HEK293 (cell line): Measurements from ENCODE around the gene STX11.

Source experiments
- CTCF ChIA-PET: fragments of 350-600 bp; formaldehyde crosslinking; extraction: SDS; loops from one replicate; lab custom pipeline; 2021; ENCODE audit warnings: antibody characterized with exemption; lab: Yijun Ruan, JAX
- POLR2A ChIA-PET: fragments of 300-600 bp; formaldehyde crosslinking; extraction: SDS; loops from one replicate; lab custom pipeline; 2020; ENCODE audit warnings: antibody characterized with exemption, inconsistent platforms; lab: Yijun Ruan, JAX
- H3K27ac ChIP-seq: fragments of 200-500 bp; sonication (Bioruptor generic); 2 replicates; pipeline ENCODE4 v1.5.1; 2014; ENCODE audit warnings: low read depth, low read length, control low read depth, inconsistent platforms; ENCODE audit errors: extremely low read depth
- H3K36me3 ChIP-seq, 2 experiments: fragments of 200-500 bp in 1 of 2; sonication (Bioruptor generic) in 1 of 2; 1 replicate in 1 of 2; 2 replicates in 1 of 2; pipeline ENCODE4 v1.5.1; 2014 to 2017; ENCODE audit warnings: inconsistent platforms in 2 of 2, low read length in 2 of 2; ENCODE audit not compliant: control insufficient read depth in 2 of 2, insufficient read depth in 1 of 2
- H3K4me1 ChIP-seq: fragments of 200-500 bp; sonication (Bioruptor generic); 2 replicates; pipeline ENCODE4 v1.5.1; 2014; ENCODE audit warnings: mild to moderate bottlenecking, low read length, inconsistent platforms; ENCODE audit not compliant: control insufficient read depth, insufficient read depth
- H3K4me3 ChIP-seq: 2 replicates; pipeline ENCODE4 v1.5.1; 2011; ENCODE audit warnings: low read depth, mild to moderate bottlenecking, control low read depth, low read length, moderate library complexity
- H3K9me3 ChIP-seq: fragments of 200-500 bp; sonication (Bioruptor generic); 2 replicates; pipeline ENCODE4 v1.5.1; 2014; ENCODE audit warnings: low read depth, low read length, inconsistent platforms; ENCODE audit not compliant: control insufficient read depth, insufficient read depth
- EGR2 ChIP-seq: fragments of 450-650 bp; formaldehyde crosslinking; IDR thresholded peaks from 2 replicates; pipeline ENCODE4 v1.5.1; 2016; ENCODE audit warnings: low read depth, missing biosample characterization, missing genetic modification characterization
- GFI1B ChIP-seq: fragments of 450-650 bp; formaldehyde crosslinking; IDR thresholded peaks from 2 replicates; pipeline ENCODE4 v1.5.1; 2016; ENCODE audit warnings: missing biosample characterization, missing genetic modification characterization
- HIC1 ChIP-seq: fragments of 450-650 bp; formaldehyde crosslinking; IDR thresholded peaks from 2 replicates; pipeline ENCODE4 v1.5.1; 2016; ENCODE audit warnings: missing biosample characterization, missing genetic modification characterization
- HOXA7 ChIP-seq: sonication (generic); formaldehyde crosslinking; IDR thresholded peaks from 2 replicates; pipeline ENCODE4 v1.8.1; 2022; ENCODE audit warnings: missing genetic modification reagents, borderline replicate concordance
- INSM2 ChIP-seq: fragments of 450-650 bp; formaldehyde crosslinking; IDR thresholded peaks from 2 replicates; pipeline ENCODE4 v1.5.1; 2016; ENCODE audit warnings: missing biosample characterization, missing genetic modification characterization
- SALL2 ChIP-seq: fragments of 450-650 bp; formaldehyde crosslinking; IDR thresholded peaks from 2 replicates; pipeline ENCODE4 v1.5.0; 2017; ENCODE audit warnings: missing biosample characterization, mild to moderate bottlenecking, missing genetic modification characterization, borderline replicate concordance
- SP3 ChIP-seq: fragments of 450-650 bp; formaldehyde crosslinking; IDR thresholded peaks from 2 replicates; pipeline ENCODE4 v1.5.1; 2016; ENCODE audit warnings: missing biosample characterization, missing genetic modification characterization
- WT1 ChIP-seq: fragments of 450-650 bp; formaldehyde crosslinking; IDR thresholded peaks from 2 replicates; pipeline ENCODE4 v1.5.1; 2016; ENCODE audit warnings: missing biosample characterization, missing genetic modification characterization
- ZBTB49 ChIP-seq: fragments of 450-650 bp; formaldehyde crosslinking; IDR thresholded peaks from 2 replicates; pipeline ENCODE4 v1.5.1; 2016; ENCODE audit warnings: missing biosample characterization, missing genetic modification characterization, low read depth
- ZBTB8A ChIP-seq: fragments of 450-650 bp; formaldehyde crosslinking; IDR thresholded peaks from 2 replicates; pipeline ENCODE4 v1.5.1; 2016; ENCODE audit warnings: missing biosample characterization, missing genetic modification characterization
- ZNF112 ChIP-seq: fragments of 450-650 bp; formaldehyde crosslinking; IDR thresholded peaks from 2 replicates; pipeline ENCODE4 v1.5.0; 2017; ENCODE audit warnings: missing biosample characterization, missing genetic modification characterization
- ZNF2 ChIP-seq: fragments of 450-650 bp; formaldehyde crosslinking; IDR thresholded peaks from 2 replicates; pipeline ENCODE4 v1.5.1; 2016; ENCODE audit warnings: missing biosample characterization, missing genetic modification characterization
- ZNF24 ChIP-seq: fragments of 450-650 bp; formaldehyde crosslinking; IDR thresholded peaks from 2 replicates; pipeline ENCODE4 v1.5.1; 2016; ENCODE audit warnings: missing biosample characterization, missing genetic modification characterization
- ZNF394 ChIP-seq: fragments of 450-650 bp; formaldehyde crosslinking; IDR thresholded peaks from 2 replicates; pipeline ENCODE4 v1.5.1; 2016; ENCODE audit warnings: missing biosample characterization, missing genetic modification characterization, mild to moderate bottlenecking, moderate library complexity, borderline replicate concordance
- ZNF488 ChIP-seq: fragments of 450-650 bp; formaldehyde crosslinking; IDR thresholded peaks from 2 replicates; pipeline ENCODE4 v1.5.1; 2016; ENCODE audit warnings: missing biosample characterization, missing genetic modification characterization
- ZNF521 ChIP-seq: fragments of 450-650 bp; formaldehyde crosslinking; IDR thresholded peaks from 2 replicates; pipeline ENCODE4 v1.5.1; 2017; ENCODE audit warnings: missing biosample characterization, mild to moderate bottlenecking, missing genetic modification characterization
- ZNF548 ChIP-seq: fragments of 450-650 bp; formaldehyde crosslinking; IDR thresholded peaks from 2 replicates; pipeline ENCODE4 v1.5.1; 2016; ENCODE audit warnings: missing biosample characterization, missing genetic modification characterization
- ZNF560 ChIP-seq: fragments of 450-650 bp; formaldehyde crosslinking; IDR thresholded peaks from 2 replicates; pipeline ENCODE4 v1.5.1; 2017; ENCODE audit warnings: missing biosample characterization, missing genetic modification characterization, borderline replicate concordance
- ZNF629 ChIP-seq: fragments of 450-650 bp; formaldehyde crosslinking; IDR thresholded peaks from 2 replicates; pipeline ENCODE4 v1.5.1; 2017; ENCODE audit warnings: missing biosample characterization, missing genetic modification characterization
- ZNF704 ChIP-seq: fragments of 450-650 bp; formaldehyde crosslinking; IDR thresholded peaks from 2 replicates; pipeline ENCODE4 v1.5.1; 2016; ENCODE audit warnings: missing biosample characterization, missing genetic modification characterization
- ZNF747 ChIP-seq: fragments of 450-650 bp; formaldehyde crosslinking; IDR thresholded peaks from 2 replicates; pipeline ENCODE4 v1.5.1; 2016; ENCODE audit warnings: missing biosample characterization, missing genetic modification characterization

STX11 gene

GRCh38 chr6:144186817-144187625, 36.7 kb downstream of the STX11 start:
- Histone ChIP-seq H3K4me3 (no peak overlapping the region), H3K4me1 (no peaks in the 10 kb centered on the region), H3K27ac (no peak overlapping the region), H3K9me3 (no peaks in the 10 kb centered on the region), H3K36me3 (peaks cover 0 to 4% of the 10 kb centered on the region in 2 experiments; a peak in 1 of 3 replicates)
- TF ChIP-seq ZNF560 (tag by site-specific recombination) (no peak), ZNF112 (tag by site-specific recombination) (no peak), ZNF394 (no peak), ZBTB8A (tag by site-specific recombination) (no peak), ZNF24 (tag by site-specific recombination) (no peak), ZBTB49 (tag by site-specific recombination) (no peak), HOXA7 (CRISPR knock-in tag) (no peak), SALL2 (tag by site-specific recombination) (no peak), ZNF548 (tag by site-specific recombination) (no peak)
- ChIA-PET POLR2A (no interaction called here), CTCF (no interaction called here)

GRCh38 chr6:144189351-144189750, 39.0 kb downstream of the STX11 start:
- POLR2A ChIA-PET: no interaction called here
- Histone ChIP-seq H3K9me3 (no peaks in the 10 kb centered on the region), H3K36me3 (peaks cover 0 to 4% of the 10 kb centered on the region in 2 experiments; a peak in 1 of 3 replicates), H3K27ac (no peak overlapping the region), H3K4me3 (no peak overlapping the region), H3K4me1 (no peaks in the 10 kb centered on the region)
- TF ChIP-seq WT1 (tag by site-specific recombination): no peak
- TF ChIP-seq EGR2: no peak
- TF ChIP-seq ZNF2 (tag by site-specific recombination): no peak
- TF ChIP-seq ZNF488 (tag by site-specific recombination): no peak
- TF ChIP-seq ZNF521: no peak
- no peak for TF ChIP-seq SP3 (tag by site-specific recombination)
- CTCF ChIA-PET: interaction anchor here (1.8 to 2.4 kb wide), 2 partner anchors 8 to 30 kb away, joined by 4 to 7 read pairs; no protein-coding TSS in a partner anchor

GRCh38 chr6:144190080-144190479, 39.8 kb downstream of the STX11 start:
- Histone ChIP-seq H3K9me3 (no peaks in the 10 kb centered on the region), H3K4me3 (no peak overlapping the region), H3K27ac (no peak overlapping the region), H3K36me3 (peaks cover 0 to 4% of the 10 kb centered on the region in 2 experiments; a peak in 1 of 3 replicates), H3K4me1 (no peaks in the 10 kb centered on the region)
- POLR2A ChIA-PET: no interaction called here
- CTCF ChIA-PET: interaction anchor here (0.6 to 2.4 kb wide), 3 partner anchors 9 to 29 kb away, joined by 3 to 7 read pairs (median 4); no protein-coding TSS in a partner anchor
- no peak for TF ChIP-seq INSM2 (tag by site-specific recombination)
- TF ChIP-seq ZNF704: no peak
- TF ChIP-seq HIC1 (tag by site-specific recombination): no peak
- no peak for TF ChIP-seq ZNF747 (tag by site-specific recombination)
- no peak for TF ChIP-seq ZNF629
- TF ChIP-seq GFI1B (tag by site-specific recombination): no peak
